ENCODE measurements around the gene SRGAP1.

Gene SRGAP1

GRCh38 chr12:63917864-63918799 lies 73.6 kb downstream of the SRGAP1 start:
- peak; percentile 98 to 100 for DNase-seq (ENCODE audit: low read depth in 2 of 2)
- peak overlapping the region in 1 of 2 donors; percentile 7 for H3K4me3 ChIP-seq (replicated peaks in 1 of 2; ENCODE audit: low read depth in 2 of 2, low read length in 2 of 2)
- TF ChIP-seq CTCF (IDR thresholded peaks at IDR 0.05; ENCODE audit: low read depth, low read length) = no peak

- peak; percentile 61 to 97 for DNase-seq (ENCODE audit: low read depth in 2 of 2)
- H3K4me3 ChIP-seq (replicated peaks in 1 of 2; ENCODE audit: low read depth in 2 of 2, low read length in 2 of 2) = no peak overlapping the region
- no peak for TF ChIP-seq CTCF (IDR thresholded peaks at IDR 0.05; ENCODE audit: low read depth, low read length)
Observed at GRCh38 chr12:63918800-63919300, 74.3 kb downstream of the SRGAP1 start.

GRCh38 chr12:63919756-63920155 lies 75.3 kb downstream of the SRGAP1 start:
- DNase-seq (ENCODE audit: low read depth in 2 of 2) = peak; percentile 25 to 47
- TF ChIP-seq CTCF (IDR thresholded peaks at IDR 0.05; ENCODE audit: low read depth, low read length) = no peak

GRCh38 chr12:63921157-63921556 lies 76.7 kb downstream of the SRGAP1 start:
- TF ChIP-seq CTCF (IDR thresholded peaks at IDR 0.05; ENCODE audit: low read depth, low read length) = no peak
- no peak for DNase-seq (ENCODE audit: low read depth in 2 of 2)
- H3K4me3 ChIP-seq (replicated peaks in 1 of 2; ENCODE audit: low read depth in 2 of 2, low read length in 2 of 2) = no peak overlapping the region

More at GRCh38 chr12:63919756-63920155, 75.3 kb downstream of the SRGAP1 start:
- no peak overlapping the region for H3K4me3 ChIP-seq (replicated peaks in 1 of 2; ENCODE audit: low read depth in 2 of 2, low read length in 2 of 2)

- DNase-seq (ENCODE audit: low read depth in 2 of 2) = peak; percentile 64 to 73
- H3K4me3 ChIP-seq (replicated peaks in 1 of 2; ENCODE audit: low read depth in 2 of 2, low read length in 2 of 2) = no peak overlapping the region
- TF ChIP-seq CTCF (IDR thresholded peaks at IDR 0.05; ENCODE audit: low read depth, low read length) = no peak
Observed at GRCh38 chr12:63922474-63922873, 78.0 kb downstream of the SRGAP1 start.

- no peak for DNase-seq (ENCODE audit: low read depth in 2 of 2)
- no peak overlapping the region for H3K4me3 ChIP-seq (replicated peaks in 1 of 2; ENCODE audit: low read depth in 2 of 2, low read length in 2 of 2)
- no peak for TF ChIP-seq CTCF (IDR thresholded peaks at IDR 0.05; ENCODE audit: low read depth, low read length)
Observed at GRCh38 chr12:63924781-63925180, 80.3 kb downstream of the SRGAP1 start.
